Measurements from ENCODE around the gene CABYR.

DNA sequence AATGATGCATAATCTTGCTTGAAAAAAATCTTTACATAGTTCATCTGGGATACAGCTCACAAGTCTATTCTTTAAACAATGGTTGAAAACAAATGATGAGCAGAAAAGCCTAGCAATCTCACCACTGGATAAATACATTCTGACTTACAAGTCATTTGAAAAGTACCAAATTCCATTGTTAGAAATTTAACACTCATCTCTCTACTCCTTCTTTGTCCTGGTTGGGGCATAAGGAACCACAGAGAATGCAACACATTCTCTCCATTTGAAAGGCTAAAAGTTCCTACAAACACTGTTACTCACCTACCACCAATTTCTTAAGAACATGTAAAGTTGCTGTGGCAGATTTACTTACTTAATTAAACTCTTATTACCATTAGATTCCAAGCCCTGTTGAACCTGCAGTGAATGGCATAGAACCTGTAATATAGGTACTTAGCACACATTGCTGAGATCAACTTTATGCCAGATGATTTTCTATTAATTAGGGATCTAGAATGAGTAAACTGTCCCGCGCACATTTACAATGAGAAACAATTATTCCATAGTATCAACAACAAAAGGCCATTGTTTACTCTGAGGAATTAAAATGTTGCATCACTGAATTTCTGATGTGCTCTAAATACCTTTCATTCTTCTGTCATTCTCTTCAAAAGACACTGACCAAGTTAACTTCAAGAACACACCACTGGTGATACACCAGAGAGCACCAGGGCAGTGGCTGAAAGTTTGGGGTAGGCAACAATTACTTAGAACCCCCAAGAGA, 69.6 kb downstream of the CABYR start:
- TF ChIP-seq POLR2A (IDR thresholded peaks at IDR 0.05; ENCODE audit: low read length), result no peak
- no peak for TF ChIP-seq GATA1 (IDR thresholded peaks at IDR 0.05; ENCODE audit: low read depth, low read length)

Data from erythroblast (primary cell).